Suppressor macrophage treated with lipopolysaccharide for 1 hour (primary cell): ENCODE measurements around the gene CEP170B.
"Not testable (repeated sequence)": the region's sequence is repeated elsewhere in the genome, so short reads cannot be mapped to it uniquely, and the experiment has no call there.

Source experiments
- DNase-seq, 3 donors: peaks; one replicate each; pipeline ENCODE4 v3.0.0-alpha.2; 2020 to 2022

CEP170B gene

GRCh38 chr14:104844306-104845032 is 20.6 kb upstream of the CEP170B start:
- DNase-seq = no peak

- no peak for DNase-seq
Observed at GRCh38 chr14:104845033-104845666, 19.9 kb upstream of the CEP170B start.

- no peak for DNase-seq
Observed at GRCh38 chr14:104845834-104846441, 19.1 kb upstream of the CEP170B start.

- DNase-seq = no peak
Observed at GRCh38 chr14:104852280-104852663, 12.8 kb upstream of the CEP170B start.

GRCh38 chr14:104855532-104856090 is 9.5 kb upstream of the CEP170B start:
- DNase-seq = no peak

- no peak for DNase-seq
Observed at GRCh38 chr14:104856157-104856868, 8.8 kb upstream of the CEP170B start.

- no peak for DNase-seq
Observed at GRCh38 chr14:104856869-104857860, 7.9 kb upstream of the CEP170B start.

- not testable (repeated sequence) for DNase-seq
Observed at GRCh38 chr14:104857931-104858330, 7.1 kb upstream of the CEP170B start.

- DNase-seq = no peak
Observed at GRCh38 chr14:104858811-104859426, 6.1 kb upstream of the CEP170B start.

- no peak for DNase-seq
Observed at GRCh38 chr14:104859900-104860299, 5.2 kb upstream of the CEP170B start.

- DNase-seq = no peak
Observed at GRCh38 chr14:104860414-104860813, 4.7 kb upstream of the CEP170B start.

- no peak for DNase-seq
Observed at GRCh38 chr14:104863131-104863862, 1.8 kb upstream of the CEP170B start.

GRCh38 chr14:104863923-104864266 is 1.2 kb upstream of the CEP170B start:
- no peak for DNase-seq

- peak in 2 of 3 donors; percentile 10 to 44 for DNase-seq
Observed at GRCh38 chr14:104864267-104865080, 594 bp upstream of the CEP170B start.

- peak; percentile 72 to 90 (median 82) for DNase-seq
Observed at GRCh38 chr14:104865631-104866441, 768 bp downstream of the CEP170B start.

GRCh38 chr14:104866451-104867370 is 1.6 kb downstream of the CEP170B start:
- DNase-seq = no peak

- DNase-seq = no peak
Observed at GRCh38 chr14:104867371-104868059, 2.4 kb downstream of the CEP170B start.
